ENCODE data around the gene SNX9. TPM values are rescaled to one million over a fixed set of nuclear protein-coding genes. Genes with fewer than 3 reads are reported as not detected.
"Not testable (repeated sequence)": the region's sequence is repeated elsewhere in the genome, so short reads cannot be mapped to it uniquely, and the experiment has no call there.

SNX9 gene
- total and polyA plus RNA-seq, 2 of the 4 experiments (the other 2 are of a cell fraction): 35.3 to 41.2 TPM

DNA sequence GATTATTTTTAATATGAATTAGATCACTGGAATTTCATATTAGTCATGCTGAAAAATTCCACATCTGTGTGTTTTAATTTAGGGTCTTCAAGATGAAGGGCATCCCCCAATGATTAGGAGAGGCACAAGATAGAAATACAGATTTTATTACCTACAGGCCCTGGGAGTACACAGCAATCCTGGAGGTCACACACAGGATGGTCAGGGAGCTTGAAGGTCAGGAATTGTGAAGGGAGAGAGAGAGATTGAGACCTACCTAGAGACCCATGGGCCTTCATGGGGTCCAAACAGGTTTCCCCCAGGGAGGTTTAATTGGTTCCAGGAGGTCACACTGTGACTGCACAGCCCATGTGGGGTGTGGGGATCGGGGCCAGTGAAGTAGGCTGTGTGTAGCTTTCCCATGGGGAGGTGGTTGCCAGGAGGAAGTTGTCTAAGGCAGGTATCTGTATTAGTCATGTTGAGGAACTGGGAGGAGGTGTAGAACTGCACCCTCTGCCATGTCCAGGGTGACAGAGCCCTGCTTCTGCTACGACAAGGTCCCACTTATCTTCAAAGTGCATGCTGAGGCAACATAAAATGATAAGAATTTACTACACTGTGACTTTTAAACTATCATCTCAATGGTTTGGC, 18.3 kb downstream of the SNX9 start (continued):
- no peak for TF ChIP-seq RAD21 (IDR thresholded peaks at IDR 0.05; ENCODE audit: low read length)

DNA sequence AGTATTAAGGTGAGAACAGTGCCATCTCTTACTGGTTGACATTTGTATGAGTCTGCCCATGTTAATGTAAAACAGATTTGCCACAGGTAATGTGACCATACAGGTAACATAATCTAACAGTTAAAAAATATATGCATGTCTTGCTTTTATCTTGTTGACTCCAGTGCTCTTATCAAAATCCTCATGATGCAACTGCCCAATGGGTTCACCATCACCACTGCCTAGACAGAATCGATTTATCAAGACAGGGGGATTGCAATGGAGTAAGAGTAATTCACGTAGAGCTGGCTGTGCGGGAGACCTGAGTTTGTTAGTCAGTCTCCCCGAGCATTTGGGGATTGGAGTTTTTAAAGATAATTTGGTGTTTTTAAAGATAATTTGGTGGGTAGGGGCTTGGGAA, 19.2 kb downstream of the SNX9 start:
- Histone ChIP-seq H2AK9ac (replicated peaks; ENCODE audit: low read depth, low read length, poor library complexity) (no peak overlapping the region), H3K4me1 (ENCODE audit: control insufficient read depth, insufficient read depth, low read length) (peaks cover 22% of the 10 kb centered on the region), H3K4me2 (ENCODE audit: low read depth, low read length) (no peak overlapping the region), H4K5ac (ENCODE audit: low read depth, low read length) (no peak overlapping the region), H3K56ac (ENCODE audit: extremely low read depth, insufficient read depth, low read length) (no peak overlapping the region), H3K79me1 (ENCODE audit: low read depth in 1 of 2, low read length in 2 of 2) (peaks cover 13 to 81% of the 10 kb centered on the region in 2 experiments; a peak in 3 of 4 replicates), H3K9me1 (ENCODE audit: insufficient read depth, low read length) (peaks cover 30% of the 10 kb centered on the region), H2BK5ac (ENCODE audit: low read depth, low read length, poor library complexity, severe bottlenecking) (no peak overlapping the region), H4K8ac (ENCODE audit: low read depth in 2 of 2, low read length in 2 of 2) (no peak overlapping the region), H4K20me1 (ENCODE audit: insufficient read depth, low read length) (peaks cover 73% of the 10 kb centered on the region), H3K4ac (ENCODE audit: low read depth, low read length) (no peak overlapping the region), H4K91ac (ENCODE audit: insufficient read depth, low read depth, low read length) (no peak overlapping the region), H3K27me3 (ENCODE audit: control insufficient read depth, insufficient read depth, low read length) (no peaks in the 10 kb centered on the region), H3K18ac (ENCODE audit: low read depth, low read length) (no peak overlapping the region), H2BK20ac (ENCODE audit: low read depth, low read length) (no peak overlapping the region), H3K9ac (ENCODE audit: low read depth, low read length) (no peak overlapping the region), H2AFZ (replicated peaks; ENCODE audit: low read length, poor library complexity) (no peak overlapping the region), H3K36me3 (ENCODE audit: control insufficient read depth, insufficient read depth, low read length) (no peaks in the 10 kb centered on the region), H3K9me3 (ENCODE audit: control insufficient read depth, insufficient read depth, low read length) (no peaks in the 10 kb centered on the region), H3K23ac (ENCODE audit: low read depth, low read length) (no peak overlapping the region), H2BK120ac (ENCODE audit: low read depth, low read length) (no peak overlapping the region), H3K4me3 (ENCODE audit: insufficient read depth, low read depth, low read length) (no peak overlapping the region), H2AK5ac (ENCODE audit: low read depth, low read length) (no peak overlapping the region), H3K14ac (replicated peaks; ENCODE audit: low read depth, low read length) (no peak overlapping the region), H2BK15ac (ENCODE audit: low read depth, low read length) (no peak overlapping the region), H3K27ac (ENCODE audit: insufficient read depth, low read length) (no peak overlapping the region)
- DNase-seq (no peak), ATAC-seq (ENCODE audit: low read depth) (no peak)
- CTCF ChIA-PET: no interaction called here
- dilution Hi-C loops (cut with HindIII; ENCODE audit: low sequenced_read_pairs, unreplicated experiment) (no loop called here), intact Hi-C loops (cut with micrococcal nuclease) (no loop called here), in situ Hi-C loops (cut with MboI; ENCODE audit: low sequenced_read_pairs) (no loop called here)
- no TSS peak for BruUV-seq (replicated peaks)
- 93% methylated on average over 2 of the region's 4 CpGs; no CpG with 5 or more reads in 1 of the 2 experiments for WGBS, 2 experiments (ENCODE audit: extremely low coverage in 2 of 2, insufficient read length in 1 of 2)
- TF ChIP-seq SMC3 (IDR thresholded peaks at IDR 0.05; ENCODE audit: low read depth, low read length) (no peak), MAFK (IDR thresholded peaks at IDR 0.05; ENCODE audit: low read depth, low read length) (no peak), RAD21 (IDR thresholded peaks at IDR 0.05; ENCODE audit: low read length) (no peak)
- POLR2A ChIA-PET (ENCODE audit: unreplicated experiment): no interaction called here

DNA sequence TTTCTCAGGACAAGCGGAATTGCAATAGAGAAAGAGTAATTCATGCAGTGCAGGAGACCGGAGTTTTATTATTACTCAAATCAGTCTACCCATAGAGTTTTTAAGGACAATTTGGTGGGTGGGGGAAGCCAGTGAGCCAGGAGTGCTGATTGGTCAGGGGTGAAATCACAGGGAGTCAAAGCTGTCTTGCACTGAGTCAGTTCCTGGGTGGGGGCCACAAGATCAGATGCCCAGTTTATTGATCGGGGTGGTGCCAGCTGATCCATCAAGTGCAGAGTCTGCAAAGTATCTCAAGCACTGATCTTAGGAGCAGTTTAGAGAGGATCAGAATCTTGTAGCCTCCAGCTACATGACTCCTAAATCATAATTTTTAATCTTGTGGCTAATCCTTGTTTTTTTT, 21.1 kb downstream of the SNX9 start:
- H3K9ac ChIP-seq (ENCODE audit: low read depth, low read length); BruUV-seq (replicated peaks); H2AFZ ChIP-seq (replicated peaks; ENCODE audit: low read length, poor library complexity); dilution Hi-C loops (cut with HindIII; ENCODE audit: low sequenced_read_pairs, unreplicated experiment); H3K56ac ChIP-seq (ENCODE audit: extremely low read depth, insufficient read depth, low read length); H3K4me3 ChIP-seq (ENCODE audit: insufficient read depth, low read depth, low read length); H4K91ac ChIP-seq (ENCODE audit: insufficient read depth, low read depth, low read length); H3K14ac ChIP-seq (replicated peaks; ENCODE audit: low read depth, low read length); H3K27ac ChIP-seq (ENCODE audit: insufficient read depth, low read length); H2BK120ac ChIP-seq (ENCODE audit: low read depth, low read length); POLR2A ChIA-PET (ENCODE audit: unreplicated experiment); H4K8ac ChIP-seq (ENCODE audit: low read depth in 2 of 2, low read length in 2 of 2); H3K4me2 ChIP-seq (ENCODE audit: low read depth, low read length); H4K5ac ChIP-seq (ENCODE audit: low read depth, low read length); H2BK5ac ChIP-seq (ENCODE audit: low read depth, low read length, poor library complexity, severe bottlenecking); H3K18ac ChIP-seq (ENCODE audit: low read depth, low read length); H3K23ac ChIP-seq (ENCODE audit: low read depth, low read length); ATAC-seq (ENCODE audit: low read depth); DNase-seq; H2AK9ac ChIP-seq (replicated peaks; ENCODE audit: low read depth, low read length, poor library complexity); intact Hi-C loops (cut with micrococcal nuclease); H2BK20ac ChIP-seq (ENCODE audit: low read depth, low read length); H3K9me3 ChIP-seq (ENCODE audit: control insufficient read depth, insufficient read depth, low read length); H3K36me3 ChIP-seq (ENCODE audit: control insufficient read depth, insufficient read depth, low read length); H2BK15ac ChIP-seq (ENCODE audit: low read depth, low read length); H2AK5ac ChIP-seq (ENCODE audit: low read depth, low read length); H3K4ac ChIP-seq (ENCODE audit: low read depth, low read length); H3K27me3 ChIP-seq (ENCODE audit: control insufficient read depth, insufficient read depth, low read length); in situ Hi-C loops (cut with MboI; ENCODE audit: low sequenced_read_pairs): not testable (repeated sequence)
- peaks cover 29% of the 10 kb centered on the region for H3K9me1 ChIP-seq (ENCODE audit: insufficient read depth, low read length)
- peaks cover 21% of the 10 kb centered on the region for H3K4me1 ChIP-seq (ENCODE audit: control insufficient read depth, insufficient read depth, low read length)
- no CpG with 5 or more reads among the region's 3 CpGs for WGBS, 2 experiments (ENCODE audit: extremely low coverage in 2 of 2, insufficient read length in 1 of 2)
- peaks cover 20 to 89% of the 10 kb centered on the region in 2 experiments; a peak in 3 of 4 replicates for H3K79me1 ChIP-seq (ENCODE audit: low read depth in 1 of 2, low read length in 2 of 2)
- CTCF ChIA-PET: interaction anchor here (0.6 kb wide), 2 partner anchors 87 to 303 kb away, joined by 3 read pairs; no protein-coding TSS in a partner anchor
- H4K20me1 ChIP-seq (ENCODE audit: insufficient read depth, low read length): peaks cover 81% of the 10 kb centered on the region

Measured in IMR-90 (cell line).